ENCODE results near the gene PPP1R12A. TPM values are rescaled to one million over a fixed set of nuclear protein-coding genes. Genes with fewer than 3 reads are reported as not detected.

The PPP1R12A gene
- total RNA-seq, 2 experiments from 2014 or later, result 44.5 to 65.1 TPM

- CTCF ChIA-PET (ENCODE audit: unreplicated experiment), result no interaction called here
- TF ChIP-seq EZH2phosphoT487 (IDR thresholded peaks at IDR 0.05; ENCODE audit: borderline replicate concordance, low read depth, low read length), result no peak
- no peak for TF ChIP-seq CTCF (conservative IDR thresholded peaks at IDR 0.05; ENCODE audit: low read length)
- Histone ChIP-seq H3K27ac (ENCODE audit: low read depth, low read length, poor library complexity, severe bottlenecking) (no peak overlapping the region), H2AFZ (ENCODE audit: low read length) (no peak overlapping the region), H3K4me1 (ENCODE audit: insufficient read depth, low read length, poor library complexity, severe bottlenecking) (no peaks in the 10 kb centered on the region), H3K79me2 (ENCODE audit: insufficient read depth, low read depth, low read length) (no peaks in the 10 kb centered on the region), H3K4me2 (ENCODE audit: low read length) (no peak overlapping the region), H4K20me1 (ENCODE audit: insufficient read depth, low read length) (no peaks in the 10 kb centered on the region), H3K4me3 (ENCODE audit: low read depth, low read length, poor library complexity, severe bottlenecking) (no peak overlapping the region), H3K9me2 (ENCODE audit: insufficient read depth, low read length) (no peaks in the 10 kb centered on the region), H3K36me3 (ENCODE audit: insufficient read depth, low read length) (no peaks in the 10 kb centered on the region), H3K9me3 (ENCODE audit: low read length) (no peaks in the 10 kb centered on the region)
- POLR2A ChIA-PET, result no interaction called here
- DNase-seq (ENCODE audit: low spot score), result no peak
- intact Hi-C loops (cut with micrococcal nuclease; ENCODE audit: unreplicated experiment), result no loop called here
- no TSS peak for BruUV-seq (replicated peaks)
Measured at GRCh38 chr12:79961411-79961810, 26.5 kb upstream of the PPP1R12A start.

GRCh38 chr12:79959484-79959883, 24.6 kb upstream of the PPP1R12A start:
- no peaks in the 10 kb centered on the region for H3K9me3 ChIP-seq (ENCODE audit: low read length)
- H4K20me1 ChIP-seq (ENCODE audit: insufficient read depth, low read length), result no peaks in the 10 kb centered on the region
- no peak overlapping the region for H3K4me2 ChIP-seq (ENCODE audit: low read length)
- no peaks in the 10 kb centered on the region for H3K36me3 ChIP-seq (ENCODE audit: insufficient read depth, low read length)
- H3K79me2 ChIP-seq (ENCODE audit: insufficient read depth, low read depth, low read length), result no peaks in the 10 kb centered on the region
- H2AFZ ChIP-seq (ENCODE audit: low read length), result no peak overlapping the region
- H3K4me1 ChIP-seq (ENCODE audit: insufficient read depth, low read length, poor library complexity, severe bottlenecking), result no peaks in the 10 kb centered on the region
- no peak overlapping the region for H3K27ac ChIP-seq (ENCODE audit: low read depth, low read length, poor library complexity, severe bottlenecking)
- POLR2A ChIA-PET, result no interaction called here
- H3K9me2 ChIP-seq (ENCODE audit: insufficient read depth, low read length), result no peaks in the 10 kb centered on the region
- no peak for DNase-seq (ENCODE audit: low spot score)
- CTCF ChIA-PET (ENCODE audit: unreplicated experiment), result no interaction called here
- TF ChIP-seq EZH2phosphoT487 (IDR thresholded peaks at IDR 0.05; ENCODE audit: borderline replicate concordance, low read depth, low read length) (no peak), CTCF (conservative IDR thresholded peaks at IDR 0.05; ENCODE audit: low read length) (no peak)
- H3K4me3 ChIP-seq (ENCODE audit: low read depth, low read length, poor library complexity, severe bottlenecking), result no peak overlapping the region
- no TSS peak for BruUV-seq (replicated peaks)
- intact Hi-C loops (cut with micrococcal nuclease; ENCODE audit: unreplicated experiment), result no loop called here

- BruUV-seq (replicated peaks), result no TSS peak
- ChIA-PET CTCF (ENCODE audit: unreplicated experiment) (no interaction called here), POLR2A (interaction anchor here (0.5 to 0.6 kb wide), 2 partner anchors 8 to 510 kb away, joined by 3 read pairs; no protein-coding TSS in a partner anchor)
Measured at GRCh38 chr12:79956896-79957295, 22.0 kb upstream of the PPP1R12A start.

More at GRCh38 chr12:79956896-79957295, 22.0 kb upstream of the PPP1R12A start:
- H3K9me2 ChIP-seq (ENCODE audit: insufficient read depth, low read length), result no peaks in the 10 kb centered on the region
- H3K79me2 ChIP-seq (ENCODE audit: insufficient read depth, low read depth, low read length), result no peaks in the 10 kb centered on the region
- no peaks in the 10 kb centered on the region for H3K36me3 ChIP-seq (ENCODE audit: insufficient read depth, low read length)
- no peak for TF ChIP-seq EZH2phosphoT487 (IDR thresholded peaks at IDR 0.05; ENCODE audit: borderline replicate concordance, low read depth, low read length)
- no peak for TF ChIP-seq CTCF (conservative IDR thresholded peaks at IDR 0.05; ENCODE audit: low read length)
- no peaks in the 10 kb centered on the region for H4K20me1 ChIP-seq (ENCODE audit: insufficient read depth, low read length)
- no peak for DNase-seq (ENCODE audit: low spot score)
- H2AFZ ChIP-seq (ENCODE audit: low read length), result no peak overlapping the region
- H3K4me1 ChIP-seq (ENCODE audit: insufficient read depth, low read length, poor library complexity, severe bottlenecking), result no peaks in the 10 kb centered on the region
- intact Hi-C loops (cut with micrococcal nuclease; ENCODE audit: unreplicated experiment), result no loop called here
- no peak overlapping the region for H3K4me2 ChIP-seq (ENCODE audit: low read length)
- H3K9me3 ChIP-seq (ENCODE audit: low read length), result no peaks in the 10 kb centered on the region
- H3K4me3 ChIP-seq (ENCODE audit: low read depth, low read length, poor library complexity, severe bottlenecking), result no peak overlapping the region
- H3K27ac ChIP-seq (ENCODE audit: low read depth, low read length, poor library complexity, severe bottlenecking), result no peak overlapping the region
